SK-N-SH (cell line): Measurements from ENCODE around the gene SLC9A8. TPM values are rescaled to one million over a fixed set of nuclear protein-coding genes. Genes with fewer than 3 reads are reported as not detected.

Source experiments
- CTCF ChIA-PET: fragments of 300-600, 350-600 bp; formaldehyde crosslinking; extraction: SDS; loops from one replicate; lab custom pipeline; 2021; lab: Yijun Ruan, JAX
- POLR2A ChIA-PET: fragments of 350-600 bp; sonication (Branson Sonifier 250); formaldehyde crosslinking; extraction: SDS; loops from one replicate; lab custom pipeline; 2020; ENCODE audit warnings: antibody characterized with exemption, inconsistent platforms; lab: Yijun Ruan, JAX
- DNase-seq: peaks from one replicate; pipeline ENCODE4 v3.0.0; 2012
- H2AFZ ChIP-seq: fragments of 200-600 bp; sonication (generic); 2 replicates; pipeline ENCODE4 v1.8.1; 2016; ENCODE audit warnings: antibody characterized with exemption, mild to moderate bottlenecking, low read depth
- H3F3A ChIP-seq: fragments of 200-600 bp; sonication (generic); replicated peaks from 2 replicates; pipeline ENCODE3; 2016; ENCODE audit warnings: antibody characterized with exemption, mild to moderate bottlenecking; ENCODE audit not compliant: insufficient read depth
- H3K27ac ChIP-seq, 2 experiments: fragments of 200-500 bp in 1 of 2; fragments of 200-600 bp in 1 of 2; sonication (Bioruptor generic) in 1 of 2; sonication (generic), shearing (Covaris generic) in 1 of 2; 2 replicates each; pipeline versions ENCODE4 v1.5.1 to v1.6.1; 2014 to 2016; ENCODE audit warnings: low read depth in 2 of 2, inconsistent platforms in 1 of 2, low read length in 1 of 2, mild to moderate bottlenecking in 1 of 2, mixed read lengths in 1 of 2
- H3K27me3 ChIP-seq: fragments of 200-600 bp; sonication (generic), shearing (Covaris generic); 2 replicates; pipeline ENCODE4 v1.6.1; 2016; ENCODE audit warnings: mixed run types; ENCODE audit not compliant: insufficient read depth
- H3K36me3 ChIP-seq, 2 experiments: fragments of 200-500 bp in 1 of 2; fragments of 200-600 bp in 1 of 2; sonication (Bioruptor generic) in 1 of 2; sonication (generic) in 1 of 2; replicated peaks in 1 of 2; 2 replicates each; pipeline versions ENCODE3 to v1.5.1; 2014 to 2016; ENCODE audit warnings: low read length in 1 of 2, mild to moderate bottlenecking in 1 of 2; ENCODE audit not compliant: insufficient read depth in 2 of 2, control insufficient read depth in 1 of 2
- H3K4me1 ChIP-seq, 2 experiments: fragments of 200-500 bp in 1 of 2; fragments of 200-600 bp in 1 of 2; sonication (Bioruptor generic) in 1 of 2; sonication (generic), shearing (Covaris generic) in 1 of 2; 2 replicates each; pipeline versions ENCODE4 v1.5.1 to v1.6.1; 2014 to 2016; ENCODE audit warnings: low read depth in 1 of 2, low read length in 1 of 2, mixed run types in 1 of 2; ENCODE audit not compliant: insufficient read depth in 2 of 2, control insufficient read depth in 1 of 2
- H3K4me2 ChIP-seq: fragments of 200-600 bp; sonication (generic), shearing (Covaris generic); 2 replicates; pipeline ENCODE4 v1.6.1; 2017; ENCODE audit warnings: mixed run types
- H3K4me3 ChIP-seq, 2 experiments: fragments of 200-500 bp in 1 of 2; fragments of 200-600 bp in 1 of 2; sonication (Bioruptor generic) in 1 of 2; sonication (generic), shearing (Covaris generic) in 1 of 2; 2 replicates each; pipeline versions ENCODE4 v1.5.1 to v1.8.1; 2014 to 2016; ENCODE audit warnings: low read depth in 2 of 2, inconsistent platforms in 1 of 2, low read length in 1 of 2, mild to moderate bottlenecking in 1 of 2, mixed read lengths in 1 of 2, moderate library complexity in 1 of 2
- H3K79me2 ChIP-seq: fragments of 200-600 bp; sonication (generic); 2 replicates; pipeline ENCODE4 v1.8.1; 2017; ENCODE audit warnings: mild to moderate bottlenecking; ENCODE audit not compliant: insufficient read depth
- H3K9ac ChIP-seq: fragments of 200-600 bp; sonication (generic); 2 replicates; pipeline ENCODE4 v1.6.1; 2017; ENCODE audit warnings: mixed run types
- H3K9me2 ChIP-seq: fragments of 200-600 bp; sonication (generic); 2 replicates; pipeline ENCODE4 v1.6.1; 2017; ENCODE audit warnings: mixed run types
- H3K9me3 ChIP-seq: fragments of 200-600 bp; sonication (generic); 2 replicates; pipeline ENCODE4 v1.6.1; 2017; ENCODE audit warnings: mixed run types, mild to moderate bottlenecking, moderate library complexity
- H4K20me1 ChIP-seq: fragments of 200-600 bp; sonication (generic); 2 replicates; pipeline ENCODE4 v1.6.1; 2017; ENCODE audit warnings: mild to moderate bottlenecking, mixed run types; ENCODE audit not compliant: insufficient read depth
- FOSL2 ChIP-seq: IDR thresholded peaks from 2 replicates; pipeline ENCODE4 v1.4.0; 2012; ENCODE audit warnings: low read depth, mild to moderate bottlenecking, moderate library complexity, borderline replicate concordance
- GABPA ChIP-seq: IDR thresholded peaks from 2 replicates; pipeline ENCODE4 v1.4.0; 2012; ENCODE audit warnings: low read depth, mild to moderate bottlenecking
- JUND ChIP-seq: IDR thresholded peaks from 2 replicates; pipeline ENCODE4 v1.4.0; 2012
- MAX ChIP-seq: IDR thresholded peaks from 2 replicates; pipeline ENCODE4 v1.4.0; 2012; ENCODE audit warnings: low read depth
- MEF2A ChIP-seq: IDR thresholded peaks from 2 replicates; pipeline ENCODE4 v1.4.0; 2012; ENCODE audit warnings: low read depth, borderline replicate concordance
- MXI1 ChIP-seq: IDR thresholded peaks from 2 replicates; pipeline ENCODE4 v1.6.1; 2012; ENCODE audit warnings: mild to moderate bottlenecking, low read depth, low read length, improper control_type of control experiment
- NRF1 ChIP-seq: IDR thresholded peaks from 2 replicates; pipeline ENCODE4 v1.6.1; 2012; ENCODE audit warnings: low read depth, mild to moderate bottlenecking, low read length
- PBX3 ChIP-seq: IDR thresholded peaks from 2 replicates; pipeline ENCODE4; 2012
- RAD21 ChIP-seq: IDR thresholded peaks from 2 replicates; pipeline ENCODE4 v1.6.1; 2012; ENCODE audit warnings: mild to moderate bottlenecking, low read length
- RCOR1 ChIP-seq: fragments of 150-350 bp; IDR thresholded peaks from 2 replicates; pipeline ENCODE4 v1.6.1; 2017; ENCODE audit warnings: antibody characterized with exemption, low read length
- RFX5 ChIP-seq: IDR thresholded peaks from 2 replicates; pipeline ENCODE4 v1.6.1; 2012; ENCODE audit warnings: mild to moderate bottlenecking, improper control_type of control experiment, low read length
- SMC3 ChIP-seq: IDR thresholded peaks from 2 replicates; pipeline ENCODE4 v1.6.1; 2012; ENCODE audit warnings: low read depth, low read length, improper control_type of control experiment
- TCF12 ChIP-seq: IDR thresholded peaks from 2 replicates; pipeline ENCODE4 v1.4.0; 2012
- USF1 ChIP-seq: IDR thresholded peaks from 2 replicates; pipeline ENCODE4 v1.4.0; 2012; ENCODE audit warnings: low read depth, borderline replicate concordance
- USF2 ChIP-seq: fragments of 150-350 bp; IDR thresholded peaks from 2 replicates; pipeline ENCODE4 v1.6.1; 2017; ENCODE audit warnings: antibody characterized with exemption, low read length, low read depth, borderline replicate concordance
- YY1 ChIP-seq: IDR thresholded peaks from 2 replicates; pipeline ENCODE4 v1.4.0; 2012; ENCODE audit warnings: low read depth, mild to moderate bottlenecking
- WGBS: methylation state at CpG from one replicate; pipeline ENCODE4 v1.1.6; 2017; ENCODE audit warnings: low lambda C conversion rate; 5-methylcytosine and 5-hydroxymethylcytosine counted together
- polyA plus RNA-seq, 3 experiments: library from polyadenylated mRNA; depleted of rRNA; stranded (reverse); fragments of >200 nt; gene quantifications; 2 replicates each; pipeline ENCODE4 v1.2.3, GENCODE V29; 2012

SLC9A8 gene
- polyA plus RNA-seq, 1 of the 3 experiments (the other 2 are of a cell fraction) = 3.4 TPM

GRCh38 chr20:49766979-49767521 is 45.6 kb upstream of the SLC9A8 start:
- Histone ChIP-seq H3K27ac (no peak overlapping the region), H3F3A (peaks cover 4% of the 10 kb centered on the region), H3K9me2 (no peaks in the 10 kb centered on the region), H3K4me2 (no peak overlapping the region), H3K4me1 (no peaks in the 10 kb centered on the region), H3K9ac (no peak overlapping the region), H3K79me2 (no peaks in the 10 kb centered on the region), H3K36me3 (no peaks in the 10 kb centered on the region), H4K20me1 (no peaks in the 10 kb centered on the region), H3K4me3 (no peak overlapping the region), H2AFZ (no peak overlapping the region), H3K9me3 (no peaks in the 10 kb centered on the region), H3K27me3 (no peaks in the 10 kb centered on the region)
- ChIA-PET POLR2A (no interaction called here), CTCF (interaction anchor here (1.4 kb wide), 1 partner anchor 157 kb away, joined by 5 read pairs; no protein-coding TSS in a partner anchor)
- DNase-seq = no peak
- 95% methylated on average over 4 of the region's 4 CpGs for WGBS
- no peak for TF ChIP-seq RCOR1
- no peak for TF ChIP-seq FOSL2
- no peak for TF ChIP-seq MEF2A
- TF ChIP-seq USF1 = no peak
- TF ChIP-seq MXI1 = no peak
- TF ChIP-seq USF2 = no peak
- no peak for TF ChIP-seq JUND
- no peak for TF ChIP-seq RFX5
- no peak for TF ChIP-seq YY1

GRCh38 chr20:49768204-49769047 is 44.2 kb upstream of the SLC9A8 start:
- no peak for TF ChIP-seq TCF12
- no peak for TF ChIP-seq FOSL2
- no peak for TF ChIP-seq USF1
- no peak for TF ChIP-seq GABPA
- no peak for TF ChIP-seq SMC3
- no peak for TF ChIP-seq PBX3
- TF ChIP-seq MAX = no peak
- no peak for TF ChIP-seq RAD21
- no peak for TF ChIP-seq NRF1
- no peaks in the 10 kb centered on the region for H3K9me2 ChIP-seq
- H3K9ac ChIP-seq = no peak overlapping the region
- H3K36me3 ChIP-seq = no peaks in the 10 kb centered on the region
- 49% methylated on average over 8 of the region's 8 CpGs for WGBS
- no peak overlapping the region for H3K27ac ChIP-seq
- no peak for DNase-seq
- no peaks in the 10 kb centered on the region for H4K20me1 ChIP-seq
- ChIA-PET POLR2A (no interaction called here), CTCF (interaction anchor here (1.4 kb wide), 1 partner anchor 158 kb away, joined by 5 read pairs; no protein-coding TSS in a partner anchor)
- no peaks in the 10 kb centered on the region for H3K27me3 ChIP-seq
- peak overlapping the region; percentile 42; the same call in 1 of the 2 replicates for H2AFZ ChIP-seq
- no peaks in the 10 kb centered on the region for H3K9me3 ChIP-seq
- H3K4me2 ChIP-seq = no peak overlapping the region
- H3K4me1 ChIP-seq = peaks cover 0 to 3% of the 10 kb centered on the region in 2 experiments; a peak in 1 of 4 replicates
- H3K79me2 ChIP-seq = no peaks in the 10 kb centered on the region
- H3F3A ChIP-seq = peaks cover 4% of the 10 kb centered on the region
- no peak overlapping the region for H3K4me3 ChIP-seq
